Retinal pigment epithelial cell (primary cell): Measurements from ENCODE around the gene SEMA5A.

Source experiments
- DNase-seq: peaks from one replicate; pipeline ENCODE4 v3.0.0-alpha.2; 2010; ENCODE audit warnings: low read depth
- H3K4me3 ChIP-seq: 2 replicates; pipeline ENCODE4 v1.5.1; 2011; ENCODE audit warnings: mild to moderate bottlenecking, low read length, control low read depth, moderate library complexity
- CTCF ChIP-seq: conservative IDR thresholded peaks from 2 replicates; pipeline ENCODE4 v1.5.1; 2011; ENCODE audit warnings: low read depth, low read length, control low read depth, inconsistent platforms

The SEMA5A gene

GRCh38 chr5:9284272-9284671 lies 261.6 kb downstream of the SEMA5A start:
- no peak for TF ChIP-seq CTCF
- no peak for DNase-seq
- no peak overlapping the region for H3K4me3 ChIP-seq

- H3K4me3 ChIP-seq: no peak overlapping the region
- DNase-seq: no peak
- peak; percentile 17 for TF ChIP-seq CTCF
Observed at GRCh38 chr5:9283473-9283872, 262.4 kb downstream of the SEMA5A start.

- no peak for DNase-seq
- no peak for TF ChIP-seq CTCF
- no peak overlapping the region for H3K4me3 ChIP-seq
Observed at GRCh38 chr5:9283021-9283420, 262.9 kb downstream of the SEMA5A start.

DNA sequence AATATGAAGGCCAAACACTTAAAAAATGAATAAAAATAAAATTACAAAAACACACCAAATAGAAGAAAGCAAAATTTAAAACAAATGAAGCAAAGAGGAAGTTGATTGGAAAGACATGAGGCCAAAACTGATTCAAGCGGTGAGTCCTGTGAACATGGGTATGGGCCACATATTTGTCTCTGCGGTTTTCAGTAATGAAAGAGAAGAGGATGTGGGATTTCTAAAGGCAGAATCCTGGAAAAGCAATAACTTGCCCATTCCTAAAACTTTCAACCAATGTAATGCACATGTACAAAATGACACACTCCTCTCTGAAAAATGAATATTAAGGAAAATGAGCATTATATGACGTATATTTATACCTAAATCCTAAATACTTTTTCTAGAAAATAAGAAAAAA lies 263.7 kb downstream of the SEMA5A start:
- no peak for DNase-seq
- H3K4me3 ChIP-seq: no peak overlapping the region
- no peak for TF ChIP-seq CTCF

DNA sequence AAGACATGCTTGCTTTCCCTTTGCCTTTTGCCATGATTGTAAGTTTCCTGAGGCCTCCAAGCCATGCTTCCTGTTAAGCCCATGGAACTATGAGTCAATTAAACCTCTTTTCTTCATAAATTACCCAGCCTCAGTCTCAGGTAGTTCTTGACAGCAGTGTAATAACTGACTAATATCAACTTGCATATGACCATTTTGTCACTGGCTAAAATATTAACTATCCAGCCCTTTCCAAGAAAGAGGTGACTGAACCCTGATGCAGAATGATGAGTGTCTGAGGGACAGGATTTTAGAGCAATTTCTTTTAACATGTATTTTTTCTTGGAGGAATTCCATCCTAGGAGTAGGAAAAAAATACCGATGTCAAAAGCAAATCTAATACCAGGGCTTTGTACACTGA lies 266.1 kb downstream of the SEMA5A start:
- H3K4me3 ChIP-seq: no peak overlapping the region
- no peak for DNase-seq
- TF ChIP-seq CTCF: no peak

DNA sequence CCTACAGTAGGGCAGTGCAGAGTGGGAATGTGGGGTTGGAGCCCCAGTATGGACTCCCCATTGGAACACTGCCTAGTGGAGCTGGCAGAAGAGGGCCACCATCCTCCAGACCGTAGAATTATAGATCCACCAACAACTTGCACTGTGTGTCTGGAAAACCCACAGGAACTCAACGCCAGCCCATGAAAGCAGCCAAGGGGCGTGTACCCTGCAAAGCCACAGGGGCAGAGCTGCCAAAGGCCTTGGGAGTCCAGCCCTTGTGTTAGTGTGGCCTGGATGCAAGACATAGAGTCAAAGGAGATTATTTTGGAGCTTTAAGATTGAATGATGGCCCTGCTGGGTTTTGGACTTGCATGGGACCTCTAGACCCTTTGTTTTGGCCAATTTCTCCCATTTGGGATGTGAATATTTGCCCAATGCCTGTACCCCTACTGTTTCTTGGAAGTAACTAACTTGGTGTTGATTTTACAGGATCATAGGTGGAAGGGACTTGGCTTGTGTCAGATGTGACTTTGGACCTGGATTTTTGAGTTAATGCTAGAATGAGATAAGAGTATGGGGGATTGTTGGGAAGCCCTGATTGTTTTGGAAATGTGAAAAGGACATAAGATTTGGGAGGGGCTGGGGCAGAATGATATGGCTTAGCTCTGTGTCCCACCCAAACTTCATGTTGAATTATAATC lies 266.8 kb downstream of the SEMA5A start:
- no peak for DNase-seq
- no peak overlapping the region for H3K4me3 ChIP-seq
- TF ChIP-seq CTCF: no peak

DNA sequence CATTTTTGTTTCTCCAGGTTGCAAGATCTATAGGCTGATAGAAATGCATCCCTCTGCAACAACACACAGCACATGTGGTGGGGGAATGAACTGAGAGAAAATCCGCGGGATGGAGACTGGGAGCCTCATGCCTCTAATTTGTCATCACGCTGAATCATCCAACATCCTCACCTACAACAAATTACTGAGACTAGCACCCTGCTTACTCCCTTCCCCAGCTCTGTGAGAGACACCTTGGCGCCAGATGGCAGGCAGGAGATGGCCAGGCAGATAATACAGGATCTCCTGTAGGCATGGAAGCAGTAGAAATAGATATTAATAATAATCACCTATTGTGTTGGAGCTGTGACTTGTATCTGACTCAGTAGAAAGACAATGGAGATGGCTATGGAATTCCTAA lies 276.9 kb downstream of the SEMA5A start:
- H3K4me3 ChIP-seq: no peak overlapping the region
- no peak for TF ChIP-seq CTCF
- no peak for DNase-seq
